ENCODE measurements around the gene SLC5A4.

The SLC5A4 gene

DNA sequence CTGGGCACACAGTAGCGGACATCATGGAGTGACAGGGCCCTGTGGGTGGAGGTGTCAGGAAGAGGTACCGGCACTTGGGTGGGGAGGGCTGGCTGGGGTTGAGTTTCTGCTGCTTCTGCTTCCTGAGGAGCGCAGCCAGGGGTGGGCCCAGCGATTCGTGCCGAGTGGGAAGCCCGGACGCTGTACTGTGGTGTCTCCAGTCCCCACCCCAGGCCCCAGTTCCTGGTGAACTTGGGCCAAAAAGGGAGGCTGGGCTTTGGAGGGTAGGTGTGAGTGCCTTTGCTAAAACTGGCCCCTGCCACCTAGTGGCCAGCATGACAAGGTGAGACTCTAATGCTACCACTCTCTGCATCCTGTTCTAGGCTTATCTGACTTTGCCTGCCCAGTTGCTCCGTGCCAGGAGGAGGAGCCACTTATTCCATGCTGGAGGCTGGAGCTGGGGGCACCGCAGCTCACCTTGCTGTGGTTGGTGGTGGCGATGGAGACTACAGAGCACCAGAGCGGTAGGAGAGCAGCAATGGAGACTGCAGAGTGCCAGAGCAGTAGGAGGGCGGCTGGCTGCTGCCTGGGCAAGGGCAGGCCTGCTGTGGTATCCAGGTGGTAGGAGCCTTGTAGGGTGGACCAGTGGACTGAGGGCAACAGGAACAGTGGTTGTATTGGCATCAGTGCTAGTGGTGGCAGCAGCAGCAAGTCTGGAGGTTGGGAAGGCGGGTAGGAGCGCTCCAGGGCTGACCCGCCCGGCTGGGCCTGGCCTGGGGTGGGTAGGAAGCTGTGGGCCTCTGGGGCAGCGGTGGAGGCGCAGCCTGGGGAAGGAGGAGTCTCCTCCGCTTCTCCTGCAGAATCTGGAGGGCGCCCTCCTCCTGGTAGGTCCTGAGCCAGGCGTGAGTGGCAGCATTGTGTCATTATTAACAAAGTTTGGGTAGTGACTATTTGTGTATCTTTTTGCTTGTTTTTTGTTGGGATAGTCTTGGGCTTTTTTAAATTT is 48.1 kb downstream of the SLC5A4 start:
- TF ChIP-seq, protein P1, sequence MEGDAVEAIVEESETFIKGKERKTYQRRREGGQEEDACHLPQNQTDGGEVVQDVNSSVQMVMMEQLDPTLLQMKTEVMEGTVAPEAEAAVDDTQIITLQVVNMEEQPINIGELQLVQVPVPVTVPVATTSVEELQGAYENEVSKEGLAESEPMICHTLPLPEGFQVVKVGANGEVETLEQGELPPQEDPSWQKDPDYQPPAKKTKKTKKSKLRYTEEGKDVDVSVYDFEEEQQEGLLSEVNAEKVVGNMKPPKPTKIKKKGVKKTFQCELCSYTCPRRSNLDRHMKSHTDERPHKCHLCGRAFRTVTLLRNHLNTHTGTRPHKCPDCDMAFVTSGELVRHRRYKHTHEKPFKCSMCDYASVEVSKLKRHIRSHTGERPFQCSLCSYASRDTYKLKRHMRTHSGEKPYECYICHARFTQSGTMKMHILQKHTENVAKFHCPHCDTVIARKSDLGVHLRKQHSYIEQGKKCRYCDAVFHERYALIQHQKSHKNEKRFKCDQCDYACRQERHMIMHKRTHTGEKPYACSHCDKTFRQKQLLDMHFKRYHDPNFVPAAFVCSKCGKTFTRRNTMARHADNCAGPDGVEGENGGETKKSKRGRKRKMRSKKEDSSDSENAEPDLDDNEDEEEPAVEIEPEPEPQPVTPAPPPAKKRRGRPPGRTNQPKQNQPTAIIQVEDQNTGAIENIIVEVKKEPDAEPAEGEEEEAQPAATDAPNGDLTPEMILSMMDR (IDR thresholded peaks at IDR 0.05; ENCODE audit: control extremely low read depth, extremely low read depth, low read depth, missing control alignments): peak; percentile 74
- ChIA-PET CTCF (interaction anchor here (1.0 to 1.4 kb wide), 2 partner anchors 8 to 230 kb away, joined by 3 read pairs; no protein-coding TSS in a partner anchor), POLR2A (no interaction called here)
- DNase-seq (ENCODE audit: extremely low spot score): no peak

DNA sequence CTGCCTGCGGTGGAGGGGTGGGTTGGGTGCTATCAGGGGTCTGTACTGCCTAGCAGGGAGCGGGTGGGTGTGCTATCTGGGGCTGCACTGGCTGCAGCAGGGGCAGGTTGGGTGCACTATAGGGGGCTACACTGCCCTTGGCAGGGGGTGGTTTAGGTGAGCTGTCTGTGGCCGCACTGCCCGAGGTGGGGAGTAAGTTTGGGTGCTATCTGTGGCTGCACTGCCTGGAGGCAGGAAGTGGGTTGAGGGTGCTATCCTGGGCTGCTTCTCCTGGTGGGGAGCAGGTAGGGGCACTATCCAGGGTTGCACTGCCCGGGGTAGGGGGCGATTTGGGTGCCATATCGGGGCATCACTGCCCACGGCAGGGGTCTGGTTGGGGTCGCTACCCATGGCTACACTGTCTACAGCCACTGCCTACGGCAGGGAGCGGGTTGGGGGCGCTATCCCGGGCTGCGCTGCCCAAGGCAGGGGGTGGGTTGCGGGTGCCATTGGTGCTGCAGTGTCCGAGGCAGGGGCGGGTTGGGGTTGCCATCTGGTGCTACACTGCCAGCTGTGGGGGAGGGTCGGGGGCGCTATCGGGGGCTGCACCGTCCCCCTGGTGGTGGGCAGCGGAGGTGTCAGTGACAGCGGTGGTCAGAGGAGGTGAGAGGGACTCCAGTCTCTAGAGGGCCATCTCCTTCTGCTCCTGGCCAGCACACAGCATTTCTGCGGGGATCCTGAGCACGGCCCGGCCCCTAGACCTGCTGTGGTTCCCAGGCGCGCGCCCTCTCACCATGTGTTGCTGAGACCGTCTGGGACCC is 49.0 kb downstream of the SLC5A4 start:
- CTCF ChIA-PET: no interaction called here
- POLR2A ChIA-PET: no interaction called here

DNA sequence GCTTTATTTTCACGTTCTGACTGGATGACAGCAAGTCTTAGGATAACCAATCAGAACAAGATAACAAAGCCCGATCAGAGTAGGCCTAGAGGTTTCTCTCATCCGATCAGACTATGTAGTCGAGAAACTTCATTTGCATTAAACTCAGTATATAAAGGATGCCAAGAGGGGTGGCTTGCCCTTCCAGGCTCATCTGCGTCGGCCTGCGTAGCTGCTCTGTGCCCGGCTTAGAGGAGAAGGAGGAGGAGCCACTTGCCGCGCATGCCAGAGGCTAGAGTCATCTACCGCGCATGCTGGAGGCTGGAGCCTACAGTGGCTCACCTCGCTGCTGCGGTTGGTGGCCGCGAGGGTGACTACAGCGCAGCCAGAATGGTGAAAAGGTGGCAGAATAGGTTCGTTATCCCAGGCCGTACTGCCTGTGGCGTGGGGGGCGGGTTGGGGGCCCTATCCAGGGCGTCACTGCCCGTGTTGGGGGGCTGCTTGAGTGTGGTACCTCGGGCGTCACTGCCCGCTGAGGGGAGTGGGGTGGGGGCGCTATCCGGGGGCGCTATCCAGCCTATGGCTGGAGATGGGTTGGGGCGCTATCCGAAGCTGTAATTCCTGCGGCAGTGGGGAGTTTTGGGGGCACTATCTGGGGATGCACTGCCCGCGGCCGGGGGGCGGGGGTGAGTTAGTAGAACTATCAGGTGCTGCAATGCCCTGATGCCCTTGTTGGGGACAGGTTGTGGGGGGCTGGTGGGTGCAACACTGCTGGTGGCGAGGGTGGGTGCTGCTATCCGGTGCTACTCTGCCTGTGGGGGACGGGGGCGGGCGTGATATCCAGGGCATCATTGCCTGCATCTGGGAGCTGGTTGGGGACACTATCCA is 50.1 kb downstream of the SLC5A4 start, which contains the start of gene RFPL2:
TSS of gene RFPL2 (minus strand) at position 218 of the 867 bp plus-strand sequence. CDS start 2,622 bp downstream, outside the sequence.
- ChIA-PET CTCF (no interaction called here), POLR2A (no interaction called here)
- TF ChIP-seq, protein P1 (IDR thresholded peaks at IDR 0.05; ENCODE audit: control extremely low read depth, extremely low read depth, low read depth, missing control alignments): no peak
- peak; percentile 47 for DNase-seq (ENCODE audit: extremely low spot score)

More for the DNA sequence above, 49.0 kb downstream of the SLC5A4 start:
- TF ChIP-seq, protein P1 (IDR thresholded peaks at IDR 0.05; ENCODE audit: control extremely low read depth, extremely low read depth, low read depth, missing control alignments): no peak
- DNase-seq (ENCODE audit: extremely low spot score): no peak

DNA sequence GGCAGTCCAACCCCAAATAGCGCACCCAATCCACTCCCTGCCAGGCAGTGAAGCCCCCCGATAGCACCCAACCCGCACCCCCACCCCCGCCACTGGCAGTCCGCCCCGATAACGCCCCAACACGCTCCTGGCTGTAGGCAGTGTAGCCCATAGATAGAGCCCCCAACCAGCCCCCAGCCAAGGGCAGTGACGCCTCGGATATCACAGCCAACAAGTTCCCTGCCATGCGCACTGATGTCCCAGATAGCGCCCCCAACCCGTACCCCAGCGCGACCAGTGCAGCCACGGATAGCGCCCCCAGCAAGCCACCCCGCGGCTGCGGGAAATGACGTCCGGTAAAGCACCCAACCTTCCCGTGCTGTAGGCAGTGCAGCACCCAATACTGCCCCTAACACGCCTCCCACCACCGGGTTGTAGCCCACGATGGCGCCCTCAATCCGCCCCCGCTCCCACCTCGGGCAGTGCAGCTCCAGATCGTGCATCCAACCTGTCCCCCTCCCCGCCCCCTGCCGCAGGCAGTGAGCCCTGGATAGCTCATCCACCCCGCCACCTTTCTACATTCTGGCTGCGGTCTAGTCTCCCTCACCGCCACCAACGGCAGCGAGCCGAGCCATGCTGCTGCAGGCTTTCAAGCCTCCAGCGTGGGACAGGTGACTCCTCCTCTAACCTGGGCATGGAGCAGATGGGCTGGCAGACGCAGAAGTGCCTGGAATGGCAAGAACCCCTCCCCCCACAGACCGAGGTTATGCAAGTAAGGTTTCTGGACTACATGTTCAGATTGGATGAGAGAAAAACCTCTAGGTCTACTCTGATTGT is 50.9 kb downstream of the SLC5A4 start:
- CTCF ChIA-PET: no interaction called here
- POLR2A ChIA-PET: no interaction called here
- TF ChIP-seq, protein P1 (IDR thresholded peaks at IDR 0.05; ENCODE audit: control extremely low read depth, extremely low read depth, low read depth, missing control alignments): no peak
- no peak for DNase-seq (ENCODE audit: extremely low spot score)

DNA sequence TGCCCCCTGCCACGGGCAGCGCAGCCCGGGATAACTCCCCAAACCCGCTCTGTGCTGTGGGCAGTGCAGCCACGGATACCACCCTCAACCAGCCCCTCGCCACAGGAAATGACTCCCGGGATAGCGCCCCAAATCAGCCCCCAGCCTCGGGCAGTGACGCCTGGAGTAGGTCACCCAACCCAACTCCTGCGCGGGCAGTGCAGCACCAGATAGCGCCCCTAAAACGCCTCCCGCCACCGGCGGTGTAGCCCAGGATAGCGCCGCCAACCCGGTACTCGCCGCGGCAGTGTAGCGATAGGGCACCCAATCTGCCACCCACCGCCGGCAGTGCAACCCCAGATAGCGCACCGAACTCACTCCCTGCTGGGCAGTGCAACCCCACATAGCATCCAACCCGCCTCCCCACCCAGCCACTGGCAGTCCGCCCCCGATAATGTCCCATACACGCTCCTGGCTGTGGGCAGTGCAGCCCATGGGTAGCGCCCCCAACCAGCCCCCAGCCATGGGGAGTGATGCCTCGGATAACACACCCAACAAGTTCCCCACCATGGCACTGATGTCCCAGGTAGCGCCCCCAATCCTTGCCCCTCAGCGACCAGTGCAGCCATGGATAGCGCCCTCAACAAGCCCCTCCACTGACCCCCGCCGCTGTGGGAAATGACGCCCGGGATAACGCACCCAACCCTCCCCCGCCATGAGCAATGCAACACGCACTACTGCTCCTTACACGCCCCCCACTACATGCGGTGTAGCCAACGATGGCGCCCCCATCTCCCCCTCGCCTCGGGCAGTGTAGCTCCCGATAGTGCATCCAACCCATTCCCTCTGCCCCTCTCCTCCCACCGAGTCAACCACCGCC is 51.7 kb downstream of the SLC5A4 start:
- ChIA-PET CTCF (no interaction called here), POLR2A (no interaction called here)
- no peak for DNase-seq (ENCODE audit: extremely low spot score)
- TF ChIP-seq, protein P1 (IDR thresholded peaks at IDR 0.05; ENCODE audit: control extremely low read depth, extremely low read depth, low read depth, missing control alignments): no peak
